Measurements from ENCODE around the gene ITGA2.

ITGA2 gene

GRCh38 chr5:53052499-53052898 is 63.3 kb downstream of the ITGA2 start:
- DNase-seq (ENCODE audit: insufficient read length, low spot score) (no peak), FAIRE-seq (no peak)

GRCh38 chr5:53053364-53053763 is 64.2 kb downstream of the ITGA2 start:
- no peak for FAIRE-seq
- DNase-seq (ENCODE audit: insufficient read length, low spot score), result no peak

GRCh38 chr5:53055365-53055764 is 66.2 kb downstream of the ITGA2 start:
- no peak for DNase-seq (ENCODE audit: insufficient read length, low spot score)

GRCh38 chr5:53059281-53059680 is 70.1 kb downstream of the ITGA2 start:
- no peak for FAIRE-seq

More at GRCh38 chr5:53055365-53055764, 66.2 kb downstream of the ITGA2 start:
- FAIRE-seq, result no peak

GRCh38 chr5:53063176-53063575 is 74.0 kb downstream of the ITGA2 start:
- FAIRE-seq (no peak), DNase-seq (ENCODE audit: insufficient read length, low spot score) (no peak)

More at GRCh38 chr5:53059281-53059680, 70.1 kb downstream of the ITGA2 start:
- no peak for DNase-seq (ENCODE audit: insufficient read length, low spot score)

- no peak for FAIRE-seq
- no peak for DNase-seq (ENCODE audit: insufficient read length, low spot score)
These were observed 74.6 kb downstream of the ITGA2 start for GRCh38 chr5:53063791-53064190.

GRCh38 chr5:53066088-53066487 is 76.9 kb downstream of the ITGA2 start:
- FAIRE-seq (no peak), DNase-seq (ENCODE audit: insufficient read length, low spot score) (no peak)

- no peak for FAIRE-seq
These were observed 78.5 kb downstream of the ITGA2 start for GRCh38 chr5:53067641-53068040.

GRCh38 chr5:53068291-53068836 is 79.2 kb downstream of the ITGA2 start:
- no peak for DNase-seq (ENCODE audit: insufficient read length, low spot score)
- FAIRE-seq, result no peak

More at GRCh38 chr5:53067641-53068040, 78.5 kb downstream of the ITGA2 start:
- DNase-seq (ENCODE audit: insufficient read length, low spot score), result no peak

GRCh38 chr5:53069626-53070025 is 80.5 kb downstream of the ITGA2 start:
- FAIRE-seq (no peak), DNase-seq (ENCODE audit: insufficient read length, low spot score) (no peak)

- DNase-seq (ENCODE audit: insufficient read length, low spot score), result no peak
- FAIRE-seq, result no peak
These were observed 82.1 kb downstream of the ITGA2 start for GRCh38 chr5:53071298-53071697.

GRCh38 chr5:53071738-53072137 is 82.6 kb downstream of the ITGA2 start:
- DNase-seq (ENCODE audit: insufficient read length, low spot score), result no peak
- FAIRE-seq, result no peak

GRCh38 chr5:53073348-53073747 is 84.2 kb downstream of the ITGA2 start:
- DNase-seq (ENCODE audit: insufficient read length, low spot score) (no peak), FAIRE-seq (no peak)

- FAIRE-seq, result no peak
These were observed 86.9 kb downstream of the ITGA2 start for GRCh38 chr5:53076014-53076583.

GRCh38 chr5:53080271-53080670 is 91.1 kb downstream of the ITGA2 start:
- no peak for DNase-seq (ENCODE audit: insufficient read length, low spot score)
- FAIRE-seq, result no peak

More at GRCh38 chr5:53076014-53076583, 86.9 kb downstream of the ITGA2 start:
- no peak for DNase-seq (ENCODE audit: insufficient read length, low spot score)

GRCh38 chr5:53083927-53084326 is 94.8 kb downstream of the ITGA2 start:
- DNase-seq (ENCODE audit: insufficient read length, low spot score) (no peak), FAIRE-seq (no peak)

- DNase-seq (ENCODE audit: insufficient read length, low spot score), result no peak
- FAIRE-seq, result peak; percentile 58
These were observed 95.5 kb downstream of the ITGA2 start for GRCh38 chr5:53084546-53085255.

- no peak for DNase-seq (ENCODE audit: insufficient read length, low spot score)
- no peak for FAIRE-seq
These were observed 98.0 kb downstream of the ITGA2 start for GRCh38 chr5:53087171-53087570.

GRCh38 chr5:53087621-53088121 is 98.5 kb downstream of the ITGA2 start:
- FAIRE-seq (no peak), DNase-seq (ENCODE audit: insufficient read length, low spot score) (no peak)

- peak; percentile 8 for FAIRE-seq
These were observed 100.4 kb downstream of the ITGA2 start for GRCh38 chr5:53089481-53089991.

GRCh38 chr5:53090229-53090628 is 101.1 kb downstream of the ITGA2 start:
- FAIRE-seq, result no peak
- no peak for DNase-seq (ENCODE audit: insufficient read length, low spot score)

More at GRCh38 chr5:53089481-53089991, 100.4 kb downstream of the ITGA2 start:
- no peak for DNase-seq (ENCODE audit: insufficient read length, low spot score)

GRCh38 chr5:53091289-53091688 is 102.1 kb downstream of the ITGA2 start:
- FAIRE-seq, result no peak

More at GRCh38 chr5:53091289-53091688, 102.1 kb downstream of the ITGA2 start:
- DNase-seq (ENCODE audit: insufficient read length, low spot score), result no peak

All from GM19239 (cell line).